NCI-H69 (cell line): ENCODE data around the gene GPR176.
A peak's percentile ranks its signal among the peaks of the same experiment; 100 is the strongest.

Source experiments
- DNase-seq: peaks from one replicate; lab custom pipeline; 2025; lab: John Stamatoyannopoulos, UW

The GPR176 gene

DNA sequence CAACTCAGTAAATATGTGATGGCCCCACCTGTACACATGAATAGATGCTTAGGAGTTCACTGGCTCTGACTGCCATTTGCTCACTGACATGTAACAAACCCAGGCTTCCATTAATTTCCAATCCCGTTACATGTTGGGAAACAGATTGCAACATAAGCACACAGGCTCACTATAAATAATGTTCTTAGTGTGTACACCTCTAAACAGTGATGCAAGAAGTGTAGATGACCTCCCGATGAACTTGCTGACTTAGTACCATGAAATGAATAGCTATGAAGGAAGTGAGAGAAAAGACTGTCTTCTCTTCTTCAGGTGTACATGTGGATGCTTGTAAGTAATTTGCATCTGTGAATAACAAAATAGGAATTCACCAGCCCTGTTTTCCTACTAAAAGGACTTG is 116.0 kb downstream of the GPR176 start:
- DNase-seq: no peak

DNA sequence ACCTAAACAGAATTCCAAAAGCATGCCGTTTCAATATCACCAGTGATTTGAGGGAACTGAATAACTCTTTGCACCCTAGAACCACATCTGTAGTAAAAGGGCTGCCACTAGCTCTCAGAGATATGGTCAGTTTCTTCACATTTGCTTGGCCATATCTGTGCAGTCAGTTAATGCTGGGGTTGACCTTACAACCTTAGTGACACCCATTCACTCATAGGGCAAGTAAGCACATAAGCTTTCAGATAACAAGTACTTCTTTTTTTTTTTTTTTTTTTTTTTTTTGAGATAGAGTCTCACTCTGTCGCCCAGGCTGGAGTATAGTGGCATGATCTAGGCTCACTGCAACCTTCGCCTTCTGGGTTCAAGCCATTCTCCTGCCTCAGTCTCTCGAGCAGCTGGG is 117.0 kb downstream of the GPR176 start:
- DNase-seq: no peak

DNA sequence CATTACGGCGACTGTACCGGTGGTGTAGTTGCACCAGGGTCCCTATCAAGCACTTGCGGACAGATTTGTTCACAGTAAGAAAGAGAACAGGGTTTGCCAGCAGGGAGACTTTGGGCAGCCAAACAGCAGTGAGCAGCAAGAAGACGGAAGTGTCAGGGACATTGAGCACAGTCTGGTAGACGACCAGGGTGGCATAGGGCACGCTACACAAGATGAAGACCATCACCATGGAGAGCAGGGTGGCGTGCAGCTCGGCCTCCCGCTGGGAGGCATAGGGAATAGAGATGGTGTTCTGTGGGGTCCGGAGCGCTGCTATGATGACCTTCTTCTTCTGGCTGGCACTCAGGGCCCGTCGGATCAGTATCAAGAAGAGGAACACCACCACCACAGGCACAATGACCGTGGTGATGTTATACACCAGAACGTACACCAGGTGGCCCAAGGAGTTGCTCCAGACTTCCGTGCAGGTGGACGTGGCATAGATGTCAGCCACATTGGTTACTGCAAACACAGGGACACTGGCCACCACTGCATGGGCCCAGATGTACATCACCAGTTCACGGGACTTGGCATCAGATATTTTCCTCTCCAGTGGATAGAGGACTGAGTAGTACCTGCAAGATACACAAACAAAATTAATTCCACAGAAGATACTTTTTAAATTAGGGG is 118.3 kb downstream of the GPR176 start:
- peak; percentile 59 for DNase-seq

- no peak for DNase-seq
These were observed 120.5 kb downstream of the GPR176 start for GRCh38 chr15:39799552-39800011.

- no peak for DNase-seq
These were observed 121.7 kb downstream of the GPR176 start for GRCh38 chr15:39798382-39798781.

- DNase-seq: peak; percentile 26
These were observed 122.7 kb downstream of the GPR176 start for GRCh38 chr15:39797407-39797806.

- no peak for DNase-seq
These were observed 123.5 kb downstream of the GPR176 start for GRCh38 chr15:39796601-39797000.

DNA sequence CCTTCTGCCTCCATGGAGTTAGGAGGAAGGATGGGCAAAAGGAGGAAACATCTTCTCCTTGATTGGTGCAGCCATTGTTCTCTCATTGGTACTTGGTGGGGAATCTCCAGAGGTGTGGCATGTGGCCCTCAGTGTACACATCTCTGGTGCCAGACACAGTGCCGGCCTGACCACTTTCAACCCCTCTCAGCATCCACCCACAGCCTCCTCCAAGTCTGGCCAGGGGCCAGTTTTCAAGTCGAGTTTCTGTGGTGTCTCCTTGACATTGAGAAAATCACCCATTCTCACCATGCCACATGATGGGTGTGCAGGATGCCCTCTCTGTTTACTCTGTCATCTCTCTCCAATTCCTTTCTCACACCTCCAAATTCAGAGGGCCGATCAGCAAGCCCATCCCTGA is 124.6 kb downstream of the GPR176 start:
- no peak for DNase-seq

GRCh38 chr15:39794954-39795353 is 125.1 kb downstream of the GPR176 start:
- DNase-seq: no peak

DNA sequence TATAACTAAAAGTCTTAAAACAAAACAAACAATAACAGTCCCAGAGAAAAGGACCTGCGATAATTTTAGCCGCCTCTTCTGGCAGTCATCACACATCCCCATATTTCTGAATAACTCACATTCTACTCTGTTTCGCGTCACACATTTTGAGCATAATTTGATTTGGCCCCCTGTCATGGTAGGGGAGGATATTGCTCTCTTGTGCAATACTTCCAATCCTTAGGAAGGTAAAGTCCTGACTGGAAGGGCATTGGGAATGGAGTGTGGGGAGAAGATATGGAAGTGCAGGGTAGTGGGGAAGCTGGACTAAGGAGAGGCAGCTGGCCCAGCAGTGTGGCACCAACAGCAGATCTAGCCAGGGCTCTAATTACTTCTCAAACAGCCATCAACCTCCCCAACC is 126.1 kb downstream of the GPR176 start:
- peak; percentile 42 for DNase-seq

- no peak for DNase-seq
These were observed 127.2 kb downstream of the GPR176 start for GRCh38 chr15:39792844-39793335.

GRCh38 chr15:39792025-39792843 is 127.8 kb downstream of the GPR176 start:
- no peak for DNase-seq

GRCh38 chr15:39789736-39790135 is 130.3 kb downstream of the GPR176 start:
- DNase-seq: no peak

DNA sequence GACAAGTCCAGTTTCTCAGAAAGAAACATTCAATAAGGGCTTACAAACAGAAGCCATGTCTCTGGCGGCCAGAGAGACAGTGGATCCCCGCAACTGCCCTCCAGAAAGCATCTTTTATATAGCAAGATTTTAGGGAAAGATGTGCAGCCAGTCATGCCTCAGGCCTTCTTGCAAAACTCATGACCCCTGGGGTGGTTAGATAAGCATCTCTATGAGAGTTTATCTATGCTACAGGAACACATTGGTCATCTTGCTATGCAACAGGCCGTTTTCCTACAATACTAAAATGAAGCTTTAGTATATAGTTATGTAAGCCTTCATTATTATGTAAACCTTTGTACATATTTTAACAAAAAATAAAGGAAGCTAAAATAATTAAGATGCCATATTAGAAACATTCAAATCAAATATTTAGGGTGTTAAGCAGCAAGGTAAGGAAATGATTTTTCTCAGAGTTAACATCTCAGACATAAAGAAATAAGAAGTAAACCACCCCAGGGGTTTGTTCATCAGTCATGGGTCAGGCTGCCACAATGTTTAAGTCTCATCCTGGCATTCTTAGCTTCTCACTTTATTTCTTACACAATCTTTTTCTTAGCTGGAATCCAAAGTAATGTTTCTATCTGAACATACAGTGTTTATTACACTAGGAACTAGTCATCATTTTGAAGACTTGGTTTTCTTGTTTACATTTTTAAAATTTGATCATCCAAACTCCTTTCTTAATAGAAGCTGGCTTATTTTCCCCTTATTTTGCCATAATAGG is 131.1 kb downstream of the GPR176 start:
- DNase-seq: no peak

GRCh38 chr15:39788108-39788507 is 132.0 kb downstream of the GPR176 start:
- DNase-seq: no peak

DNA sequence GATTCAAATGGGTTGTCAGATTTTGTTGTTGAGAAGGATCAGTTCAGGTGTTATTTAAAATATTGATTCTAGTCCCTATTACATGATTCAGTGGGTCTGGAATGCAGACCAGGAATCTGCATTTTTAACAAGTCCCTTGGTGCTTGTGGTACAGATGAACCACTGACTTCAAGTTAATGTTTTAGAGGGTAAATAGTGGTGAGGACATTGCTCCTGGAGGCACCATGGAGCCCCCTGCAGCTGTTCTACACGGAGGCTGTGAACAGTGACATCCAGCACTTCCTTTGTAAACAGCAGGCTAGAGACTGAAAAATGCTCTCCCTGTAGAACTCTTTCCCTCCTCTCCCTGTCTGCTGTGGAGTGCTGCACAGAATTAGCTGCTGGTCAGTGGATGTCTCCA is 132.6 kb downstream of the GPR176 start:
- DNase-seq: peak; percentile 54

GRCh38 chr15:39786447-39787056 is 133.5 kb downstream of the GPR176 start:
- DNase-seq: peak; percentile 90

DNA sequence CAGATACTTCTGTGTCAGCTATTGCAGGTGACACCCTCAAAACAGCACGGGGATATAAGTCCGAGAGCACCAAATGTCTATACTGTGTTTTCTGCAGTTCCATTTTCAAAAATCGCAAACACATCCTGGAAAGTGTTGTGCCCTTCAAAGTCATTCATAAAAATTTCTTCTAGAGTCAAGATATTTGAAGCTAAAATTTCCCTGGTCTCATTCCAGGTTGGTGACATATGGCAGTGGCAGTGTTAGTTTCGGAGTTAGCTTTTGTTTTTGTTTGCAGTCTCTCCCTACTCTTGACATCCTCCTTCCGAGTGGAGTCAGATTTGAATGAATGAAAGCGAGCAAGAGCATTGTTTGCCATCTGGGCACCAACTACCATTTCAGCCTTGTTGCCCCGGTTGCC is 134.2 kb downstream of the GPR176 start:
- peak; percentile 82 for DNase-seq

DNA sequence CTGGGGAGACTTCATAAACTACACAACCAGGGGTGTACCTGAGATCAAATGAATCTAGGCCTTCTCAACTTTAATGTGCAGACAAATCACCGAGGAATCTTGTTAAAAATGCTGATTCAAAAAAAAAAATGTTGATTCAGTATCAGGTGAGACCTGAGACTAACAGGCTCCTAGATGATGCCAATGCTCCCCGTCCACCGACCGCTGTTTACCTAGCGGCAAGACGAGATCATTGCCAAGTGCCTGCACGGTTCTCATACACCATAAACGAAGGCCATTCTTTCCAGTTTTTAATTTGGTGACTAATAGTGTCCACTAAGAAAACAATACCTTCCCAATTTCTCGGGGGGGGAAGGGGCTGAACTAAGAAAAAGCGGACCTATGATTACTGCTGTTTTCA is 134.9 kb downstream of the GPR176 start:
- peak; percentile 84 for DNase-seq

DNA sequence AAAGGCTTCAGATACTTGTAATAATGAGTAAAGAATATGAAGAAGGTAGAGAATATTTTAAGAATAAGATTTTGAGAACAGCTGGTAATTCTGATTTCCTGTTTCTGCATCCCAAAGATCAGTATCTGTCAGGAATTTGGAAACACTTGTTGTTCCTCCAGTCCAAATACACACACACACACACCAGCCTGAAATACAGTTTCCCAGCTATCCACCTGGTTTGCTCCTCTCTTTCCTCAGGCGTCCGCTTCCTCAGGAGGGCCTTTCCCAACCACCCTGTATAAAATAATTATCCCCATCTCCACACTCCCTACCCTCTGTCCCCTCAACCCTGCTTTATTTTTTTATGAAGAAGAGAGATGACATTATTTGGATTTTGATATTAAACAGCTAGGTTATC is 135.4 kb downstream of the GPR176 start:
- peak; percentile 44 for DNase-seq

DNA sequence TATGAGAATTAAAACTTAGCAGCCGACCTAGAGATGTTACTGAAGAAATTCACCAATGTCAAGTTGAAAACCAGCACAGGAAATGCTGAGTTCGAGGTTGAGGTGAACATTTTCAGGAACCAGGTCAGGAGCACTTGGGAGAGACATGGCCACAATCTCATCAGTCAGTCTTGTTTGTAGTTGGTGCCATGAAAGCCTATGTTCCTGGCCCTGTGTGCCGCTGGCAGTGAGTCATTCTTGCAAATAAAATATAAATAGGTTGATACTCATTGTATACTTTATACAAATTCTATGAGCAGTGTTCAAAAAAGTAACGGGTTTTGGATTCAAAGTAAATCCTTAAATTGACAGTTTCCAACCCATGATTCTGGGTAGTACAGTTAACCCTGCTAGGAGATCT is 135.9 kb downstream of the GPR176 start:
- no peak for DNase-seq

DNA sequence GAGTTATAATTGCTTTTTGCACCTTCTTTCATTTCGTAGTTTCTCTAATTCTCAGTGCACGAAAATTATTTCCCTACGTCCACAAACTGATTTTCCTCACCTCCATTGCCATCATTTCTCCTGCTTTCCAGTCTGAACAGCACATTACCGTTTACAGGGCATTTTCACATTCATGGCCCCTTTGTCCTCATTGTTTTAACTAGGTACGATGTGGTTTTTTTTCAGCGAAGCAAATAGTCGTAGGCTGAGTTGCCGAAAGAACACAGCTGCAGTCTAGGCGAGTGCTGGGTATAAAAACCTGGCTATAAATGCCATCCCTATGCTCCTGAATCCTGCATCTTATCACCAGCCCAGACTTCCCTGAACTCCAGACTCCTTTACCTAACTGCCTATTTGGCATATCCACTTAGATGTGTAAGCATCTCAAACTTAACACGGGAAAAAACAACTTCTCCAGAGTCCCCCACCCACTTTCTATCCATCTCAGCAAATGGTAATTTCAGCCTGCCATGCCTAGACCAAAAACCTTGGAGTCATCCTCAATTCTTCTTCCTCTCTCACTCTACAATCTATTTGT is 136.7 kb downstream of the GPR176 start:
- peak; percentile 37 for DNase-seq
